BLaER1 treated with 17β-estradiol and CSF1 and Interleukin-3, amounts not matched to agents 10 nM and 100 nM (cell line): ENCODE measurements around the gene PCGF6.
"Not testable (repeated sequence)": the region's sequence is repeated elsewhere in the genome, so short reads cannot be mapped to it uniquely, and the experiment has no call there.

Source experiments
- H3K27ac ChIP-seq, 11 experiments: shearing (Covaris generic); formaldehyde crosslinking; 2 replicates each; pipeline ENCODE4 v1.8.1; 2022
- H3K27me3 ChIP-seq, 11 experiments: shearing (Covaris generic); formaldehyde crosslinking; 2 replicates each; pipeline ENCODE4 v1.8.1; 2022
- H3K36me3 ChIP-seq, 11 experiments: shearing (Covaris generic); formaldehyde crosslinking; 2 replicates each; pipeline ENCODE4 v1.8.1; 2022
- H3K4me1 ChIP-seq, 10 experiments: shearing (Covaris generic); formaldehyde crosslinking; 2 replicates each; pipeline ENCODE4 v1.8.1; 2022
- H3K4me2 ChIP-seq, 11 experiments: shearing (Covaris generic); formaldehyde crosslinking; 2 replicates each; pipeline ENCODE4 v1.8.1; 2022
- H3K4me3 ChIP-seq, 10 experiments: shearing (Covaris generic); formaldehyde crosslinking; 2 replicates each; pipeline ENCODE4 v1.8.1; 2022
- H3K9ac ChIP-seq, 11 experiments: shearing (Covaris generic); formaldehyde crosslinking; 2 replicates each; pipeline ENCODE4 v1.8.1; 2022
- H3K9me3 ChIP-seq, 11 experiments: shearing (Covaris generic); formaldehyde crosslinking; replicated peaks in 1 of 11; 2 replicates each; pipeline ENCODE4 v1.8.1; 2022
- H4K20me1 ChIP-seq, 11 experiments: shearing (Covaris generic); formaldehyde crosslinking; 2 replicates each; pipeline ENCODE4 v1.8.1; 2022
- Cebpa-rat ChIP-seq, 11 experiments: shearing (Covaris generic); IDR thresholded peaks; 2 replicates each; pipeline ENCODE4 v1.8.1; 2022

Gene PCGF6

DNA sequence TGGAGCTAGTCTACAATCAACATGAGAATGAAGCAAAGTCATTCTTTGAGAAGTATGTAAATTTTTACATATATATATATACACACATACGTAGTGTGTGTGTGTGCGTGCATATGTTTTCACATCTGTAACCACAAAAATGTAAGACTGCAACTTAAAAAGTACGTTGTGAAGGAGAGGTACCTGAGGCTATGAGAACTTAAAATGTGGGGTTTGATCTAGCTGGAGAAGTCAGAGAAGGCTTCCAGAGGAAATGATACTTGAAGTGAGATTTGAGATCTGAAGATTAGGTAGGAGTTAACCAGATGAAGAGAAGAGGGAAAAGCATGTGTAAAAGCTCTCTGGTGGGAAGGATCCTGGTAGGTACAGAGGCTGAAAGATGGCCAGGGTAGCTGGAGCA, 22.6 kb upstream of the PCGF6 start:
- Histone ChIP-seq H3K4me1 (peaks cover 12 to 23% (median 20%) of the 10 kb centered on the region in 10 experiments), H3K4me2 (no peak overlapping the region), H3K9me3 (no peaks in the 10 kb centered on the region), H4K20me1 (peaks cover 0 to 23% (median 0%) of the 10 kb centered on the region in 11 experiments; a peak in 5 of 22 replicates), H3K36me3 (peaks cover 48 to 62% (median 53%) of the 10 kb centered on the region in 11 experiments), H3K27ac (no peak overlapping the region), H3K4me3 (no peak overlapping the region), H3K9ac (no peak overlapping the region), H3K27me3 (no peaks in the 10 kb centered on the region)
- no peak for TF ChIP-seq Cebpa-rat (IDR thresholded peaks at IDR 0.05)

DNA sequence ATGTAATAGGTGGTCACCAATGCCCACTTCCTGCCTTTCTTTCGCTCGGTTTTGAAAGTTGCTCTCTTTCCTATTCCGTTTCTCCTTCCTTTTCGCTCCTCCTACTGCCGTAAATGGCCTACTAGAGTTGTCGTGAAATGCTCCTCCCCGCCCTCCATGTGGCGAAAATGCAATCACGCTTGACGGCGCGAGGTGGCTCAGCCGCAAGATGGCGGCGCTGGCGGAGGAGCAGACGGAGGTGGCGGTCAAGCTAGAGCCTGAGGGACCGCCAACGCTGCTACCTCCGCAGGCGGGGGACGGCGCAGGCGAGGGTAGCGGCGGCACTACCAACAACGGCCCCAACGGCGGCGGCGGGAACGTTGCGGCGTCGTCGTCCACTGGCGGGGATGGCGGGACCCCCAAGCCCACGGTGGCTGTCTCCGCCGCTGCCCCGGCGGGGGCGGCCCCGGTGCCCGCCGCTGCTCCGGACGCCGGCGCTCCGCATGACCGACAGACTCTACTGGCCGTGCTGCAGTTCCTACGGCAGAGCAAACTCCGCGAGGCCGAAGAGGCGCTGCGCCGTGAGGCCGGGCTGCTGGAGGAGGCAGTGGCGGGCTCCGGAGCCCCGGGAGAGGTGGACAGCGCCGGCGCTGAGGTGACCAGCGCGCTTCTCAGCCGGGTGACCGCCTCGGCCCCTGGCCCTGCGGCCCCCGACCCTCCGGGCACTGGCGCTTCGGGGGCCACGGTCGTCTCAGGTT, 17.0 kb upstream of the PCGF6 start, which contains the start of gene TAF5:
TSS of gene TAF5 (plus strand) at position 195 of the 737 bp plus-strand sequence. CDS start at position 209, 14 bp downstream.
- Histone ChIP-seq H3K4me2 (peak within 1 kb of the TSS; percentile 68 to 94 (median 88)), H3K27ac (peak within 1 kb of the TSS; percentile 63 to 93 (median 88); a peak in 21 of 22 replicates), H4K20me1 (peaks cover 0 to 17% (median 0%) of the 10 kb centered on the region in 11 experiments; a peak in 6 of 22 replicates), H3K4me3 (peak within 1 kb of the TSS; percentile 75 to 99 (median 96)), H3K27me3 (no peaks in the 10 kb centered on the region), H3K9ac (peak within 1 kb of the TSS; percentile 85 to 95 (median 92)), H3K9me3 (no peaks in the 10 kb centered on the region), H3K4me1 (peaks cover 13 to 28% (median 25%) of the 10 kb centered on the region in 10 experiments), H3K36me3 (peaks cover under 1 to 12% (median 3%) of the 10 kb centered on the region in 11 experiments; a peak in 17 of 22 replicates)
- 0 out of 22 replicates have a peak, but pooled peaks of 1 of the 11 experiments have one; percentile 33 for TF ChIP-seq Cebpa-rat (IDR thresholded peaks at IDR 0.05)

DNA sequence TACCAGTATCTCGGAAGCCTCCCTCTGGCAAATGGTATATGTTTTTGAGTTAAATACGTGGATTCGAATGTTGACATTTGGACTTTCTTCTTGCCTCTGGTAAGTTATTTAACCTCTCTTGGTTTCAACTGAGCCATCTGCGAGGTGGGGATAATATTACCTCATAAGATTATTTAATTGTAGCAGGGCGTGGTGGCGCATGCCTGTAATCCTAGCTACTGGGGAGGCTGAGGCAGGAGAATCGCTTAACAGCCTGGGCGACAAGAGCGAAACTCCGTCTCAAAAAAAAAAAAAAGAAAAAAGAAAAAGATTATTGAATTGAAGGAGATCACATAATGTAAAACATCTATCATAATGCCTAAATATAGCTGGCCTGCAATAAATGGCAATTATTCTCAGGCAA, 16.4 kb upstream of the PCGF6 start:
- Histone ChIP-seq H3K9ac (peak overlapping the region; percentile 85 to 95 (median 92)), H3K36me3 (peaks cover 0 to 7% (median 0%) of the 10 kb centered on the region in 11 experiments; a peak in 4 of 22 replicates), H3K9me3 (no peaks in the 10 kb centered on the region), H3K4me1 (peaks cover 13 to 28% (median 25%) of the 10 kb centered on the region in 10 experiments), H3K27me3 (no peaks in the 10 kb centered on the region), H3K4me2 (peak overlapping the region; percentile 51 to 92 (median 83)), H4K20me1 (peaks cover 0 to 17% (median 0%) of the 10 kb centered on the region in 11 experiments; a peak in 6 of 22 replicates), H3K27ac (peak overlapping the region; percentile 63 to 93 (median 88); a peak in 21 of 22 replicates), H3K4me3 (peak overlapping the region; percentile 75 to 99 (median 96))
- no peak for TF ChIP-seq Cebpa-rat (IDR thresholded peaks at IDR 0.05)

DNA sequence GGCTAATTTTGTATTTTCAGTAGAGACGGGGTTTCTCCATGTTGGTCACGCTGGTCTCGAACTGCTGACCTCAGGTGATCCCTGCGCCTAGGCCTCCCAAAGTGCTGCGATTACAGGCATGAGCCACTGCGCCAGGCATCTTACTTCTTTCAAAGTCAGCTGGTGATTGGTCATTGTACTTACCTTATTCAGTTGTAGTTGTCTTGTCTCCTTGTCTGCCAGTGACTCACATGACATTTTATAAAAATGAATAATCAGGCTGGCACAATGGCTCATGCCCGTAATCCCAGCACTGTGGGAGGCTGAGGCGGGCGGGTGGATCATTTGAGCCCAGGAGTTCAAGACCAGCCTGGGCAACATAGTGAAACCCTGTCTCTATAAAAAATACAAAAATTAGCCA, 9.9 kb upstream of the PCGF6 start:
- not testable (repeated sequence) for H3K27me3 ChIP-seq, H3K4me2 ChIP-seq, H3K4me1 ChIP-seq, H3K27ac ChIP-seq, H3K36me3 ChIP-seq, H3K9me3 ChIP-seq, H3K9ac ChIP-seq, H4K20me1 ChIP-seq, H3K4me3 ChIP-seq

DNA sequence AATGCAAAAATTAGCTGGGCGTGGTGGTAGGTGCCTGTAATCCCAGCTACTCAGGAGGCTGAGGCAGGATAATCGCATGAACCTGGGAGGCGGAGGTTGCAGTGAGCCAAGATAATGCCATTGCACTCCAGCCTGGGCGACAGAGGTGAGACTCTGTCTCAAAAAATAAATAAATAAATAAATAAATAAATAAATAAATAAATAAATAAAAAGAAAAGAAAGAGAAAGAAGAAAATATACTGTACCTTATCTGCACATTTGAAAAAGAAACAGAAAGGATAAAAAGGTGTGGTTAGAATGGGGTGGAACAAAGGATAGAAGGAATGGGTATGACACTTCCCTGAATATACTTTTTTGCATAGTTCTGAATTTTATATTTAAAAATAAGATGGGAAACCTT, 8.6 kb upstream of the PCGF6 start:
- not testable (repeated sequence) for H3K4me3 ChIP-seq, H3K36me3 ChIP-seq, H3K9me3 ChIP-seq, H4K20me1 ChIP-seq, H3K9ac ChIP-seq, H3K4me1 ChIP-seq, H3K27ac ChIP-seq, H3K27me3 ChIP-seq, H3K4me2 ChIP-seq

DNA sequence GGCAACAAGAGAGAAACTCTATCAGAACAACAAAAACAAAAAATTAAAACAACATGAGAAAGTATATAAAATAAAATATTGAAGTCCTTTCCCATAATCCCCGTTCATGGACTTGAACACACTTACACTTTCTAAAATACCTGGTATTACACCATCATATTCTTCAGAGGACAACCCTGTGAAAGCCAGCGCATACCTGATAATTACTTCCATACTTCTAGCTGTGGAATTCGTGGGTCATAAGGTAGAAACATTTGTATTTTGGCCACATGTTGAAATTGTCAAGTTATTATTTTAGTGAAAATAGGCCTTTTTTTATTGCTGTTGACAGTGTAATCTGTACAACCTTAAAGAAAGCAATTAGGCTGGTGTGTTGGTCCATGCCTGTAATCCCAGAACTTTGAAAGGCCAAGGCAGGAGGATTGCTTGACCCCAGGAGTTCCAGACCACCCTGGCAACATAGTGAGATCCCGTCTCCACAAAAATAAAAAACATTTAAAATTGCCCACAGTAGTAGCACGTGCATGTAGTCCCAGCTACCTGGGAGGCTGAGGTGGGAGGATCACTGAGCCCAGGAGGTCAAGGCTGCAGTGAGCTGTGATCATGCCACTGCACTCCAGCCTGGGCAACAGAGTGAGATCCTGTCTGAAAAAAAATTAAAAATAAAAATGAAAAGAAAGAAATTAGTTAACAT, 5.1 kb upstream of the PCGF6 start:
- Histone ChIP-seq H3K27ac (no peak overlapping the region), H3K4me3 (no peak overlapping the region), H3K36me3 (no peaks in the 10 kb centered on the region), H3K9me3 (no peaks in the 10 kb centered on the region), H3K4me1 (peaks cover 5 to 7% (median 6%) of the 10 kb centered on the region in 10 experiments; a peak in 12 of 20 replicates), H4K20me1 (no peaks in the 10 kb centered on the region), H3K4me2 (no peak overlapping the region), H3K9ac (0 out of 22 replicates have a peak overlapping the region, but pooled peaks of 1 of the 11 experiments have one; percentile 15), H3K27me3 (no peaks in the 10 kb centered on the region)
- no peak for TF ChIP-seq Cebpa-rat (IDR thresholded peaks at IDR 0.05)

DNA sequence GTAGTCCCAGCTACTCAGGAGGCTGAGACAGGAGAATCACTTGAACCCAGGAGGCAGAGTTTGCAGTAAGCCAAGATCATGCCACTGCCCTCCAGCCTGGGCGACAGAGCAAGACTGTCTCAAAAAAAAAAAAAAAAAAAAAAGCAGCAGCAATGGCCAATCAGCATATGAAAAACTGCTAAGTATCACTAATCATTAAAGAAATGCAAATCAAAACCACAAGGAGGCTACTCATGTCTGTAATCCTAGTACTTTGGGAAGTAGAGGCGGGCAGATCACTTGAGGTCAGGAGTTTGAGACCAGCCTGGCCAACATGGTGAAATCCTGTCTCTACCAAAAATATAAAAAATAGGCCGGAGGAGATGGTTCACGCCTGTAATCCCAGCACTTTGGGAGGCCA, 3.6 kb upstream of the PCGF6 start:
- H3K36me3 ChIP-seq, H3K4me3 ChIP-seq, H3K27ac ChIP-seq, H3K4me2 ChIP-seq, H3K9me3 ChIP-seq, H3K27me3 ChIP-seq, H3K9ac ChIP-seq, H4K20me1 ChIP-seq: not testable (repeated sequence)
- H3K4me1 ChIP-seq = peaks cover 12 to 15% (median 13%) of the 10 kb centered on the region in 10 experiments

DNA sequence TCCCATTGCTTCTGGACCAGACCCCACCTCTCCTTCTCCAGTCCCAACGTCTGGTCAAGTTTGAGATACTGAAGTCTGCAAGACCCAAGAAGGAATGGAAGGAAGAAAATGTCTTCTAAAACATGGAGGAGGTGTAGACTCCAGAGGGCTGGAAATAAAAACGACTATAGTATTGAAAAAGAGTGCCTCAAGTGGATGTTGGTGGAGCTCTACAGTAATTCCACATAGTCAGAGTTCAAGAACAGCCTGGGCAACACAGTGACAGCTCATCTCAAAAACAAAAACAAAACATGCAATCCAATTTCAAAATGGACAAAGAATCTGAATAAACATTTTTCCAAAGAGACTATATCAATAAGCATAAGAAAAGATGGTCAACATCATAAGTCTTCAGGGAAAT, 2.3 kb upstream of the PCGF6 start:
- Histone ChIP-seq H3K27me3 (no peaks in the 10 kb centered on the region), H3K4me3 (no peak overlapping the region), H3K36me3 (peaks cover 3 to 13% (median 12%) of the 10 kb centered on the region in 11 experiments; a peak in 21 of 22 replicates), H3K27ac (no peak overlapping the region), H4K20me1 (peaks cover 0 to 9% (median 0%) of the 10 kb centered on the region in 11 experiments; a peak in 3 of 22 replicates), H3K9me3 (no peaks in the 10 kb centered on the region), H3K4me1 (peaks cover 16 to 25% (median 21%) of the 10 kb centered on the region in 10 experiments), H3K9ac (no peak overlapping the region), H3K4me2 (no peak overlapping the region)
- no peak for TF ChIP-seq Cebpa-rat (IDR thresholded peaks at IDR 0.05)

DNA sequence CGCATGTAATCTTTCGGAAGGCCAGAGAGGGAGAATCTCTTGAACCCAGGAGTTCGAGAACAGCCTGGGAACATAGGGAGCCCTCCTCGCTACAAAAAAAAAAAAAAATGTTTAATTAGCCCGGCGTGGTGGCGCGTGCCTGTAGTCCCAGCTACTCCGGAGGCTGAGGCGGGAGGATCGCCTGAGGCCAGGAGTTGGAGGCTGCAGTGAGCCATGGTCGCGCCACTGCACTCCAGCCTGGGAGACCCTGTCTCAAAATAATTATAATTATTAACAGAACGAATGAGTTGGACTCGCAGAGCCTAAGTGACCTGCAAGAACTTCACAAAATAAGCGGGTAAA, 794 bp downstream of the PCGF6 start:
- no peak for TF ChIP-seq Cebpa-rat (IDR thresholded peaks at IDR 0.05)
- peak overlapping the region; percentile 71 to 90 (median 78) for H3K4me3 ChIP-seq
- peaks cover 0 to 9% (median 0%) of the 10 kb centered on the region in 11 experiments; a peak in 4 of 22 replicates for H4K20me1 ChIP-seq
- peak overlapping the region; percentile 49 to 92 (median 81) for H3K4me2 ChIP-seq
- H3K9me3 ChIP-seq = no peaks in the 10 kb centered on the region
- peak overlapping the region; percentile 58 to 90 (median 85) for H3K27ac ChIP-seq
- peaks cover 16 to 25% (median 21%) of the 10 kb centered on the region in 10 experiments for H3K4me1 ChIP-seq
- H3K27me3 ChIP-seq = no peaks in the 10 kb centered on the region
- peaks cover 34 to 44% (median 43%) of the 10 kb centered on the region in 11 experiments for H3K36me3 ChIP-seq
- H3K9ac ChIP-seq = peak overlapping the region; percentile 80 to 92 (median 89)
